ENCODE measurements around the gene ATRN. TPM values are rescaled to one million over a fixed set of nuclear protein-coding genes. Genes with fewer than 3 reads are reported as not detected.

The ATRN gene
- polyA plus RNA-seq, 1 donor from 2014 or later, result 27.5 TPM

DNA sequence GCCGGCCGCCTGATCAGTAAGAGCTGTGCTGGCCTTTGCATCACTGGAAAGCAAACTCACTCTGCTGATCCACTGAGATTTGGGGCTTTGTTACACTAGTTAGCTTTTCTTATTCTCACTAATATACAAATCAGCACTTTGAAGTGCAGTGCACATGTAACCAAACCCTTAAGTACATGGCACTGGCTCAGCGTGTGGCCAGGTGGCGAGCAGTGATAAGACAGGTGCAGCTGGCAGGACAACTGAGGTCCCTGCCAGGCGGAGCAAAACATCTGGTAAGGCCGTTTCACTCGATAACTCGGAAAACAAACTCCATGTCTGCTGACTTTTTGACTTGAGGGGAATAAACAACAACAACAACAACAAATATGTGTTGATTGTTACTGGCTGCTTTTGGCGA, 181.4 kb downstream of the ATRN start (continued):
- TF ChIP-seq, protein P1, sequence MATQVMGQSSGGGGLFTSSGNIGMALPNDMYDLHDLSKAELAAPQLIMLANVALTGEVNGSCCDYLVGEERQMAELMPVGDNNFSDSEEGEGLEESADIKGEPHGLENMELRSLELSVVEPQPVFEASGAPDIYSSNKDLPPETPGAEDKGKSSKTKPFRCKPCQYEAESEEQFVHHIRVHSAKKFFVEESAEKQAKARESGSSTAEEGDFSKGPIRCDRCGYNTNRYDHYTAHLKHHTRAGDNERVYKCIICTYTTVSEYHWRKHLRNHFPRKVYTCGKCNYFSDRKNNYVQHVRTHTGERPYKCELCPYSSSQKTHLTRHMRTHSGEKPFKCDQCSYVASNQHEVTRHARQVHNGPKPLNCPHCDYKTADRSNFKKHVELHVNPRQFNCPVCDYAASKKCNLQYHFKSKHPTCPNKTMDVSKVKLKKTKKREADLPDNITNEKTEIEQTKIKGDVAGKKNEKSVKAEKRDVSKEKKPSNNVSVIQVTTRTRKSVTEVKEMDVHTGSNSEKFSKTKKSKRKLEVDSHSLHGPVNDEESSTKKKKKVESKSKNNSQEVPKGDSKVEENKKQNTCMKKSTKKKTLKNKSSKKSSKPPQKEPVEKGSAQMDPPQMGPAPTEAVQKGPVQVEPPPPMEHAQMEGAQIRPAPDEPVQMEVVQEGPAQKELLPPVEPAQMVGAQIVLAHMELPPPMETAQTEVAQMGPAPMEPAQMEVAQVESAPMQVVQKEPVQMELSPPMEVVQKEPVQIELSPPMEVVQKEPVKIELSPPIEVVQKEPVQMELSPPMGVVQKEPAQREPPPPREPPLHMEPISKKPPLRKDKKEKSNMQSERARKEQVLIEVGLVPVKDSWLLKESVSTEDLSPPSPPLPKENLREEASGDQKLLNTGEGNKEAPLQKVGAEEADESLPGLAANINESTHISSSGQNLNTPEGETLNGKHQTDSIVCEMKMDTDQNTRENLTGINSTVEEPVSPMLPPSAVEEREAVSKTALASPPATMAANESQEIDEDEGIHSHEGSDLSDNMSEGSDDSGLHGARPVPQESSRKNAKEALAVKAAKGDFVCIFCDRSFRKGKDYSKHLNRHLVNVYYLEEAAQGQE (IDR thresholded peaks at IDR 0.05; ENCODE audit: borderline replicate concordance), result no peak
- TF ChIP-seq SMC3 (conservative IDR thresholded peaks at IDR 0.05; ENCODE audit: poor library complexity), result no peak

DNA sequence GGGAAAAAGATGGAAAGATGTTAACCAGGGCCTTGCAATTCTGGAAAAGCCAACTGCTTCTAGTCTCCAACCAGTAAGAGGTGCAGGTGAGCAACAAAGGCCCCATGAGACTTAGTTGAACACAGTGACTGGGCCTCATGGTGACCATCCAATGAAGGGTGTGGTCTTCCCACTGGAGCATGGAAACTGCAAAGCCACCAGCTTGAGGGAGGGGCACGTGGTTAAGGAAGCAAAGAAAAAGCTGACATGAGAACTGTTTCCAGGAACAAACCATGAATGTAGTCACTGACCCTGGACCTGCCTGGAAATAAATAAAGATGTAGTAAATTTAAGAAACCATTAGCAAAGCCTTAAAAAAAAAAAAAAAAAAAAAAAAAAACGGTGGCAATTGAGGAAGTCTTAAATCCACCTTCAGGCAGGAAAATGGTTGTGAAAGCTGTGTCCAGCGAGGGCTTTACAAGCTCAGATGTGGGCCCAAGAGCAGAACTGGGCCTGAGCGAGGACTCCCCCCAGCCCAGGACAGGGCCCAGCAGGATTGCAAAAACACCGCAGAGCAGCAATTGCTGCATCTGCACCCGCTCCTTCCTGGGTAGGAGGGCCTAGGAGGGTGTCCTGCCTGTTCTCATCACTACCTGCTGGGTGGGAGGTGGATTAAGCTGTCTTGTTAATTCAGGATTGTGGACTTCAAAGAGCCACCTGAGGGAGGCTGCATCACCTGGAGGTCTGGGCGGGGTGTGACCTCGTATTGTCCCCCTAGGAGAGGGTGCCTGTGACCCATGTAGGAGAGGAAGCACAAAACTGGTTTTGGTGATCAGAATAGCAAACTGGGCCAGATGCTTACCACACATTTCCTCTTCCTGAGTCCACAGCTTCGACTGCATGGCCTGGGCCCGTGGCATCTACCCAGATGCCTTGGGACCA, 182.1 kb downstream of the ATRN start:
- Histone ChIP-seq H3K4me2 (ENCODE audit: low read length) (no peak overlapping the region), H3K36me3 (ENCODE audit: insufficient read depth, low read length) (no peaks in the 10 kb centered on the region), H3K9me2 (ENCODE audit: insufficient read depth, low read length) (no peaks in the 10 kb centered on the region), H3K4me3 (ENCODE audit: low read length) (no peak overlapping the region), H3K9me3 (ENCODE audit: low read length) (no peaks in the 10 kb centered on the region), H3K27me3 (ENCODE audit: insufficient read depth, low read depth, low read length) (no peaks in the 10 kb centered on the region), H3K79me2 (replicated peaks; ENCODE audit: insufficient read depth, low read length) (no peaks in the 10 kb centered on the region), H3K27ac (ENCODE audit: low read length) (no peak overlapping the region), H4K20me1 (ENCODE audit: insufficient read depth) (no peaks in the 10 kb centered on the region), H2AFZ (ENCODE audit: low read depth, low read length) (no peak overlapping the region), H3F3A (ENCODE audit: insufficient read depth, low read length, poor library complexity, severe bottlenecking) (no peaks in the 10 kb centered on the region), H3K9ac (ENCODE audit: low read length) (no peak overlapping the region)
- no peak for TF ChIP-seq RAD21 (conservative IDR thresholded peaks at IDR 0.05)
- TF ChIP-seq MXI1 (conservative IDR thresholded peaks at IDR 0.05; ENCODE audit: poor library complexity, severe bottlenecking), result no peak
- TF ChIP-seq, protein P2, sequence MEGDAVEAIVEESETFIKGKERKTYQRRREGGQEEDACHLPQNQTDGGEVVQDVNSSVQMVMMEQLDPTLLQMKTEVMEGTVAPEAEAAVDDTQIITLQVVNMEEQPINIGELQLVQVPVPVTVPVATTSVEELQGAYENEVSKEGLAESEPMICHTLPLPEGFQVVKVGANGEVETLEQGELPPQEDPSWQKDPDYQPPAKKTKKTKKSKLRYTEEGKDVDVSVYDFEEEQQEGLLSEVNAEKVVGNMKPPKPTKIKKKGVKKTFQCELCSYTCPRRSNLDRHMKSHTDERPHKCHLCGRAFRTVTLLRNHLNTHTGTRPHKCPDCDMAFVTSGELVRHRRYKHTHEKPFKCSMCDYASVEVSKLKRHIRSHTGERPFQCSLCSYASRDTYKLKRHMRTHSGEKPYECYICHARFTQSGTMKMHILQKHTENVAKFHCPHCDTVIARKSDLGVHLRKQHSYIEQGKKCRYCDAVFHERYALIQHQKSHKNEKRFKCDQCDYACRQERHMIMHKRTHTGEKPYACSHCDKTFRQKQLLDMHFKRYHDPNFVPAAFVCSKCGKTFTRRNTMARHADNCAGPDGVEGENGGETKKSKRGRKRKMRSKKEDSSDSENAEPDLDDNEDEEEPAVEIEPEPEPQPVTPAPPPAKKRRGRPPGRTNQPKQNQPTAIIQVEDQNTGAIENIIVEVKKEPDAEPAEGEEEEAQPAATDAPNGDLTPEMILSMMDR (IDR thresholded peaks at IDR 0.05; ENCODE audit: poor library complexity, severe bottlenecking), result no peak
- no peak for TF ChIP-seq POLR2AphosphoS5 (IDR thresholded peaks at IDR 0.05)
- TF ChIP-seq TAF1 (IDR thresholded peaks at IDR 0.05; ENCODE audit: low read depth), result no peak
- no peak for TF ChIP-seq SMC3 (conservative IDR thresholded peaks at IDR 0.05; ENCODE audit: poor library complexity)
- no peak for TF ChIP-seq EZH2 (IDR thresholded peaks at IDR 0.05; ENCODE audit: borderline replicate concordance, insufficient read depth, low read length, poor library complexity, severe bottlenecking)
- TF ChIP-seq, protein P1 (IDR thresholded peaks at IDR 0.05; ENCODE audit: borderline replicate concordance), result no peak
